GM19238 (cell line): ENCODE data around the gene MLLT3.
"Not testable (repeated sequence)": the region's sequence is repeated elsewhere in the genome, so short reads cannot be mapped to it uniquely, and the experiment has no call there.

ENCODE experiments used
- DNase-seq: peaks from one replicate; pipeline ENCODE4 v3.0.0; 2011; ENCODE audit warnings: low spot score; ENCODE audit not compliant: insufficient read length

MLLT3 gene

GRCh38 chr9:20599195-20599594, 23.1 kb downstream of the MLLT3 start:
- DNase-seq = no peak

- no peak for DNase-seq
Measured at GRCh38 chr9:20598367-20598766, 23.9 kb downstream of the MLLT3 start.

GRCh38 chr9:20597862-20598261, 24.4 kb downstream of the MLLT3 start:
- DNase-seq = no peak

GRCh38 chr9:20594608-20595007, 27.7 kb downstream of the MLLT3 start:
- no peak for DNase-seq

- DNase-seq = no peak
Measured at GRCh38 chr9:20593537-20593936, 28.8 kb downstream of the MLLT3 start.

GRCh38 chr9:20593105-20593504, 29.2 kb downstream of the MLLT3 start:
- no peak for DNase-seq

- no peak for DNase-seq
Measured at GRCh38 chr9:20592673-20593072, 29.6 kb downstream of the MLLT3 start.

- no peak for DNase-seq
Measured at GRCh38 chr9:20591223-20591622, 31.1 kb downstream of the MLLT3 start.

- DNase-seq = no peak
Measured at GRCh38 chr9:20584968-20585643, 37.2 kb downstream of the MLLT3 start.

GRCh38 chr9:20583088-20583487, 39.2 kb downstream of the MLLT3 start:
- DNase-seq = not testable (repeated sequence)

GRCh38 chr9:20582150-20582549, 40.1 kb downstream of the MLLT3 start:
- DNase-seq = no peak

GRCh38 chr9:20580673-20581072, 41.6 kb downstream of the MLLT3 start:
- no peak for DNase-seq

- DNase-seq = no peak
Measured at GRCh38 chr9:20579524-20580314, 42.6 kb downstream of the MLLT3 start.

GRCh38 chr9:20573023-20573422, 49.3 kb downstream of the MLLT3 start:
- no peak for DNase-seq

GRCh38 chr9:20570756-20571155, 51.5 kb downstream of the MLLT3 start:
- no peak for DNase-seq

- DNase-seq = no peak
Measured at GRCh38 chr9:20570087-20570486, 52.2 kb downstream of the MLLT3 start.

GRCh38 chr9:20569525-20569924, 52.8 kb downstream of the MLLT3 start:
- no peak for DNase-seq

- no peak for DNase-seq
Measured at GRCh38 chr9:20568400-20568799, 53.9 kb downstream of the MLLT3 start.

GRCh38 chr9:20566401-20566800, 55.9 kb downstream of the MLLT3 start:
- no peak for DNase-seq

GRCh38 chr9:20564650-20565049, 57.6 kb downstream of the MLLT3 start:
- no peak for DNase-seq

- DNase-seq = no peak
Measured at GRCh38 chr9:20563917-20564316, 58.4 kb downstream of the MLLT3 start.

- no peak for DNase-seq
Measured at GRCh38 chr9:20562051-20562450, 60.2 kb downstream of the MLLT3 start.

GRCh38 chr9:20561531-20561930, 60.8 kb downstream of the MLLT3 start:
- DNase-seq = no peak
